H9 (cell line): Measurements from ENCODE around the gene OR10T2. TPM values are rescaled to one million over a fixed set of nuclear protein-coding genes. Genes with fewer than 3 reads are reported as not detected.
A peak's percentile ranks its signal among the peaks of the same experiment; 100 is the strongest.
"Not testable (repeated sequence)": the region's sequence is repeated elsewhere in the genome, so short reads cannot be mapped to it uniquely, and the experiment has no call there.

Experiments
- DNase-seq: peaks from one replicate; pipeline ENCODE4 v3.0.0-alpha.2; 2017
- H2AFZ ChIP-seq: one replicate; pipeline ENCODE4 v1.6.1; 2013; ENCODE audit warnings: mild to moderate bottlenecking, low read length, control low read depth, moderate library complexity
- H2AK5ac ChIP-seq: 2 replicates; pipeline ENCODE4 v1.6.1; 2013; ENCODE audit warnings: low read length, control low read depth, mixed read lengths; ENCODE audit not compliant: insufficient read length
- H2BK120ac ChIP-seq: one replicate; pipeline ENCODE4 v1.6.1; 2013; ENCODE audit warnings: low read depth, mild to moderate bottlenecking, low read length, control low read depth, inconsistent platforms; ENCODE audit not compliant: poor library complexity, severe bottlenecking
- H2BK12ac ChIP-seq: 2 replicates; pipeline ENCODE4 v1.6.1; 2013; ENCODE audit warnings: low read length, control low read depth, mixed read lengths, low read depth; ENCODE audit not compliant: insufficient read length
- H2BK15ac ChIP-seq: 2 replicates; pipeline ENCODE4 v1.6.1; 2013; ENCODE audit warnings: low read depth, low read length, control low read depth
- H2BK20ac ChIP-seq: one replicate; pipeline ENCODE4 v1.6.1; 2013; ENCODE audit warnings: low read depth, mild to moderate bottlenecking, low read length, control low read depth, inconsistent platforms; ENCODE audit not compliant: poor library complexity, severe bottlenecking
- H2BK5ac ChIP-seq: 2 replicates; pipeline ENCODE4 v1.6.1; 2013; ENCODE audit warnings: low read length, control low read depth, mixed read lengths; ENCODE audit not compliant: insufficient read length
- H3K14ac ChIP-seq: 2 replicates; pipeline ENCODE4 v1.6.1; 2013; ENCODE audit warnings: low read length, control low read depth; ENCODE audit not compliant: insufficient read depth
- H3K18ac ChIP-seq: 2 replicates; pipeline ENCODE4 v1.6.1; 2013; ENCODE audit warnings: low read depth, mild to moderate bottlenecking, mixed read lengths, low read length, control low read depth; ENCODE audit not compliant: insufficient read length
- H3K23ac ChIP-seq: 2 replicates; pipeline ENCODE4 v1.6.1; 2013; ENCODE audit warnings: low read length, control low read depth, mixed read lengths, low read depth; ENCODE audit not compliant: insufficient read length
- H3K23me2 ChIP-seq: 2 replicates; pipeline ENCODE4 v1.6.1; 2013; ENCODE audit warnings: low read depth, mild to moderate bottlenecking, mixed read lengths, low read length, control low read depth; ENCODE audit not compliant: insufficient read length, poor library complexity, severe bottlenecking
- H3K27ac ChIP-seq: 2 replicates; pipeline ENCODE4 v1.5.1; 2013; ENCODE audit warnings: low read length, control low read depth, mixed read lengths, low read depth; ENCODE audit not compliant: insufficient read length
- H3K27me3 ChIP-seq: 2 replicates; pipeline ENCODE4 v1.6.1; 2013; ENCODE audit warnings: low read length, control low read depth, inconsistent platforms; ENCODE audit not compliant: insufficient read depth
- H3K4ac ChIP-seq: 2 replicates; pipeline ENCODE4 v1.6.1; 2013; ENCODE audit warnings: low read depth, mild to moderate bottlenecking, control low read depth, inconsistent platforms, low read length, moderate library complexity
- H3K4me1 ChIP-seq: 2 replicates; pipeline ENCODE4 v1.6.1; 2013; ENCODE audit warnings: low read length, control low read depth, inconsistent platforms; ENCODE audit not compliant: insufficient read depth
- H3K4me2 ChIP-seq: 2 replicates; pipeline ENCODE4 v1.6.1; 2013; ENCODE audit warnings: low read length, control low read depth, mixed read lengths; ENCODE audit not compliant: insufficient read length, insufficient read depth
- H3K56ac ChIP-seq: 2 replicates; pipeline ENCODE4 v1.6.1; 2013; ENCODE audit warnings: low read depth, mild to moderate bottlenecking, mixed read lengths, low read length, control low read depth; ENCODE audit not compliant: insufficient read length
- H3K79me1 ChIP-seq: 2 replicates; pipeline ENCODE4 v1.6.1; 2013; ENCODE audit warnings: low read depth, mild to moderate bottlenecking, moderate library complexity, low read length, control low read depth, inconsistent platforms; ENCODE audit not compliant: insufficient read depth, poor library complexity, severe bottlenecking
- H3K79me2 ChIP-seq: 2 replicates; pipeline ENCODE4 v1.6.1; 2013; ENCODE audit warnings: low read length, control low read depth, inconsistent platforms; ENCODE audit not compliant: insufficient read depth
- H3K9ac ChIP-seq: 2 replicates; pipeline ENCODE4 v1.6.1; 2013; ENCODE audit warnings: low read length, control low read depth, mixed read lengths; ENCODE audit not compliant: insufficient read length; ENCODE audit errors: extremely low read depth
- H3K9me3 ChIP-seq: one replicate; pipeline ENCODE4 v1.6.1; 2013; ENCODE audit warnings: low read depth, low read length, inconsistent platforms; ENCODE audit not compliant: control insufficient read depth
- H3T11ph ChIP-seq: one replicate; pipeline ENCODE4 v1.6.1; 2013; ENCODE audit warnings: mild to moderate bottlenecking, low read length, control low read depth, inconsistent platforms
- H4K20me1 ChIP-seq: one replicate; pipeline ENCODE4 v1.6.1; 2013; ENCODE audit not compliant: control insufficient read depth, insufficient read length, insufficient read depth
- H4K5ac ChIP-seq: 2 replicates; pipeline ENCODE4 v1.6.1; 2013; ENCODE audit warnings: low read depth, mild to moderate bottlenecking, mixed read lengths, low read length, control low read depth; ENCODE audit not compliant: insufficient read length
- H4K8ac ChIP-seq: replicated peaks from 2 replicates; pipeline ENCODE4 v1.6.1; 2013; ENCODE audit warnings: low read length, control low read depth, mixed read lengths, low read depth; ENCODE audit not compliant: insufficient read length
- H4K91ac ChIP-seq: 2 replicates; pipeline ENCODE4 v1.6.1; 2013; ENCODE audit warnings: low read depth, mild to moderate bottlenecking, moderate library complexity, mixed read lengths, low read length, control low read depth; ENCODE audit not compliant: insufficient read length
- H3K27ac Mint-ChIP-seq, 3 experiments: 2 replicates in 2 of 3; 3 replicates in 1 of 3; pipeline ENCODE4 v1.8.0; 2020 to 2021; ENCODE audit warnings: mixed read lengths in 3 of 3, mild to moderate bottlenecking in 1 of 3, moderate library complexity in 1 of 3
- H3K27me3 Mint-ChIP-seq: 2 replicates; pipeline ENCODE4 v1.8.0; 2021; ENCODE audit warnings: low read depth, mild to moderate bottlenecking, moderate library complexity, mixed read lengths
- H3K36me3 Mint-ChIP-seq, 3 experiments: 2 replicates in 2 of 3; 3 replicates in 1 of 3; pipeline ENCODE4 v1.8.0; 2020 to 2021; ENCODE audit warnings: low read depth in 3 of 3, mixed read lengths in 3 of 3; ENCODE audit not compliant: insufficient read depth in 1 of 3
- H3K4me1 Mint-ChIP-seq, 2 experiments: 2 replicates each; pipeline ENCODE4 v1.8.0; 2020; ENCODE audit warnings: mixed read lengths in 2 of 2
- H3K4me3 Mint-ChIP-seq, 2 experiments: 2 replicates in 1 of 2; 3 replicates in 1 of 2; pipeline ENCODE4 v1.8.0; 2020 to 2021; ENCODE audit warnings: mild to moderate bottlenecking in 2 of 2, mixed read lengths in 2 of 2, moderate library complexity in 1 of 2
- H3K9me3 Mint-ChIP-seq, 2 experiments: 2 replicates in 1 of 2; 3 replicates in 1 of 2; pipeline ENCODE4 v1.8.0; 2020; ENCODE audit warnings: mild to moderate bottlenecking in 2 of 2, mixed read lengths in 2 of 2, moderate library complexity in 1 of 2
- CTCF ChIP-seq: fragments of 200-600 bp; sonication (generic); conservative IDR thresholded peaks from 3 replicates; pipeline ENCODE4 v1.8.0; 2021; ENCODE audit warnings: antibody characterized with exemption, mild to moderate bottlenecking
- WGBS: extraction: QIAGEN DNeasy Blood & Tissue Kit; methylation state at CpG from one replicate; pipeline ENCODE4 v1.1.7; 2013; ENCODE audit warnings: missing lambda C conversion rate, low lambda C conversion rate, mixed read lengths; ENCODE audit not compliant: insufficient read length; ENCODE audit errors: extremely low coverage; 5-methylcytosine and 5-hydroxymethylcytosine counted together
- total RNA-seq: library from RNA; stranded (reverse); gene quantifications from 2 replicates; pipeline ENCODE4 v1.2.1, GENCODE V29; 2021

OR10T2 gene
- total RNA-seq, 1 experiment from 2014 or later = not detected

- Histone ChIP-seq H2AK5ac (no peak within 1 kb of the TSS), H3K79me2 (no peaks in the 10 kb centered on the region; the same call in 1 of the 2 replicates), H4K5ac (no peak within 1 kb of the TSS), H3K56ac (no peak within 1 kb of the TSS), H3K4me2 (no peak within 1 kb of the TSS), H2BK20ac (no peak within 1 kb of the TSS), H3K9me3 (no peaks in the 10 kb centered on the region), H2BK12ac (no peak within 1 kb of the TSS), H3K4ac (no peak within 1 kb of the TSS), H3K27me3 (no peaks in the 10 kb centered on the region), H3K23ac (no peak within 1 kb of the TSS), H3T11ph (no peak within 1 kb of the TSS), H2BK15ac (no peak within 1 kb of the TSS), H4K20me1 (no peaks in the 10 kb centered on the region), H4K8ac (no peak within 1 kb of the TSS), H2BK120ac (no peak within 1 kb of the TSS), H2BK5ac (no peak within 1 kb of the TSS), H2AFZ (no peak within 1 kb of the TSS), H3K9ac (no peak within 1 kb of the TSS), H3K4me1 (no peaks in the 10 kb centered on the region), H4K91ac (no peak within 1 kb of the TSS), H3K18ac (no peak within 1 kb of the TSS), H3K14ac (no peak within 1 kb of the TSS), H3K27ac (no peak within 1 kb of the TSS), H3K23me2 (no peaks in the 10 kb centered on the region), H3K79me1 (no peaks in the 10 kb centered on the region)
- Mint-ChIP-seq H3K27me3 (peaks cover 2% of the 10 kb centered on the region; the same call in 1 of the 2 replicates), H3K4me1 (peaks cover 10% of the 10 kb centered on the region in 2 experiments; a peak in 3 of 4 replicates), H3K27ac (peak within 1 kb of the TSS in 1 of 3 experiments; percentile 52; a peak in 3 of 7 replicates), H3K4me3 (no peak within 1 kb of the TSS), H3K36me3 (no peaks in the 10 kb centered on the region), H3K9me3 (no peaks in the 10 kb centered on the region)
- no peak for DNase-seq
- WGBS = no CpG with 5 or more reads among the region's 6 CpGs
- TF ChIP-seq CTCF = no peak
Observed at GRCh38 chr1:158353303-158354075, 45.8 kb downstream of the OR10T2 start, which contains the start of gene CD1E. Gene CD1E, plus strand, starts transcription at chr1:158353894. Its CDS starts 95 bp downstream, at chr1:158353989.

- not testable (repeated sequence) for H3K9ac ChIP-seq, H2BK5ac ChIP-seq, H2BK20ac ChIP-seq, H2AFZ ChIP-seq, H2BK12ac ChIP-seq, H3K27me3 ChIP-seq, H3K18ac ChIP-seq, H3K4me1 ChIP-seq, H3K27ac ChIP-seq, H4K8ac ChIP-seq, H3K79me1 ChIP-seq, H3K14ac ChIP-seq, H3K27ac Mint-ChIP-seq, H3K4ac ChIP-seq, H3K9me3 ChIP-seq, H3K36me3 Mint-ChIP-seq, H3K23me2 ChIP-seq, H4K91ac ChIP-seq, H4K5ac ChIP-seq, H3T11ph ChIP-seq, H3K27me3 Mint-ChIP-seq, H3K56ac ChIP-seq, H3K4me3 Mint-ChIP-seq, DNase-seq, H4K20me1 ChIP-seq, H2BK120ac ChIP-seq, H3K4me2 ChIP-seq, H3K79me2 ChIP-seq, H3K4me1 Mint-ChIP-seq, H2AK5ac ChIP-seq, H3K23ac ChIP-seq, H2BK15ac ChIP-seq
- WGBS = no CpG with 5 or more reads among the region's 24 CpGs
- peaks cover 10 to 18% of the 10 kb centered on the region in 2 experiments for H3K9me3 Mint-ChIP-seq
Observed at GRCh38 chr1:158348946-158349345, 50.3 kb downstream of the OR10T2 start.
